Measurements from ENCODE around the gene INTS6.

The INTS6 gene

GRCh38 chr13:51343475-51343874, 109.4 kb downstream of the INTS6 start:
- DNase-seq: no peak

- no peak for DNase-seq
Observed at GRCh38 chr13:51342706-51343105, 110.1 kb downstream of the INTS6 start.

- no peak for DNase-seq
Observed at GRCh38 chr13:51341791-51342190, 111.0 kb downstream of the INTS6 start.

- no peak for DNase-seq
Observed at GRCh38 chr13:51341232-51341631, 111.6 kb downstream of the INTS6 start.

- DNase-seq: no peak
Observed at GRCh38 chr13:51339952-51340732, 112.7 kb downstream of the INTS6 start.

- no peak for DNase-seq
Observed at GRCh38 chr13:51339354-51339753, 113.5 kb downstream of the INTS6 start, which contains the start of gene SERPINE3. SERPINE3 (plus strand) TSS chr13:51339691; CDS start chr13:51341092, 1,401 bp downstream.

GRCh38 chr13:51336746-51337145, 116.1 kb downstream of the INTS6 start:
- DNase-seq: no peak

- DNase-seq: no peak
Observed at GRCh38 chr13:51333826-51334225, 119.0 kb downstream of the INTS6 start.

GRCh38 chr13:51333421-51333820, 119.4 kb downstream of the INTS6 start:
- DNase-seq: no peak

GRCh38 chr13:51332566-51333361, 120.1 kb downstream of the INTS6 start:
- DNase-seq: no peak

GRCh38 chr13:51331354-51331861, 121.4 kb downstream of the INTS6 start:
- DNase-seq: peak; percentile 33 to 77

GRCh38 chr13:51330791-51331190, 122.0 kb downstream of the INTS6 start:
- DNase-seq: peak; percentile 87 to 89

- no peak for DNase-seq
Observed at GRCh38 chr13:51329606-51330005, 123.2 kb downstream of the INTS6 start.

GRCh38 chr13:51328488-51328887, 124.3 kb downstream of the INTS6 start:
- DNase-seq: no peak

- DNase-seq: peak; percentile 55 to 66
Observed at GRCh38 chr13:51327961-51328360, 124.9 kb downstream of the INTS6 start.

GRCh38 chr13:51326777-51327176, 126.1 kb downstream of the INTS6 start:
- no peak for DNase-seq

GRCh38 chr13:51325837-51326236, 127.0 kb downstream of the INTS6 start:
- DNase-seq: no peak

- DNase-seq: no peak
Observed at GRCh38 chr13:51324714-51325420, 128.0 kb downstream of the INTS6 start.

- no peak for DNase-seq
Observed at GRCh38 chr13:51323824-51324511, 128.9 kb downstream of the INTS6 start.

- DNase-seq: no peak
Observed at GRCh38 chr13:51322826-51323225, 130.0 kb downstream of the INTS6 start.

GRCh38 chr13:51321836-51322235, 131.0 kb downstream of the INTS6 start:
- DNase-seq: no peak

GRCh38 chr13:51318876-51319275, 134.0 kb downstream of the INTS6 start:
- DNase-seq: no peak
